Renal pelvis (tissue), 12 donors: ENCODE results near the gene BMX. TPM values are rescaled to one million over a fixed set of nuclear protein-coding genes. Genes with fewer than 3 reads are reported as not detected.

Experiments
- DNase-seq: peaks from one replicate; pipeline ENCODE4 v3.0.0-alpha.2; 2013
- long read RNA-seq, 16 experiments: transcript quantifications; one replicate each; lab custom pipeline, GENCODE V29; 2026
- polyA plus RNA-seq, 3 donors: library from polyadenylated mRNA; unstranded; fragments of 120-200 nt; gene quantifications; one replicate each; pipeline ENCODE4 v1.2.1, GENCODE V29; 2013; ENCODE audit not compliant: insufficient read length in 3 of 3

Gene BMX
- under 1 TPM; 0.21 to 0.80 (median 0.34) TPM for polyA plus RNA-seq
- long read RNA-seq, donor 1, partial matches to known transcripts: 0 of 14 reads
- long read RNA-seq, donor 1, other reads (novel, unspliced or antisense): 14 of 14 reads
- long read RNA-seq, donor 2, partial matches to known transcripts: 26 of 32 reads
- long read RNA-seq, donor 2, other reads (novel, unspliced or antisense): 6 of 32 reads
- long read RNA-seq, donor 3, partial matches to known transcripts: 6 of 6 reads
- long read RNA-seq, donor 3, other reads (novel, unspliced or antisense): 0 of 6 reads
- long read RNA-seq, donor 4: 0 reads
- long read RNA-seq, donor 5: 0 reads
- long read RNA-seq, donor 6, partial matches to known transcripts: 7 of 15 reads
- long read RNA-seq, donor 6, other reads (novel, unspliced or antisense): 8 of 15 reads
- long read RNA-seq, donor 7, partial matches to known transcripts: 23 of 23 reads
- long read RNA-seq, donor 7, other reads (novel, unspliced or antisense): 0 of 23 reads
- long read RNA-seq, donor 8: 0 reads
- long read RNA-seq, donor 9, partial matches to known transcripts: 5 of 18 reads
- long read RNA-seq, donor 9, other reads (novel, unspliced or antisense): 13 of 18 reads
- long read RNA-seq, donor 10: 0 reads
- long read RNA-seq, donor 11: 0 reads
- long read RNA-seq, donor 12, partial matches to known transcripts: 11 of 21 reads
- long read RNA-seq, donor 12, other reads (novel, unspliced or antisense): 10 of 21 reads
- long read RNA-seq, donor 13: 0 reads
- long read RNA-seq, donor 14, partial matches to known transcripts: 18 of 23 reads
- long read RNA-seq, donor 14, other reads (novel, unspliced or antisense): 5 of 23 reads
- long read RNA-seq, donor 15, partial matches to known transcripts: 174 of 188 reads
- long read RNA-seq, donor 15, other reads (novel, unspliced or antisense): 14 of 188 reads
- long read RNA-seq, donor 16: 0 reads

DNA sequence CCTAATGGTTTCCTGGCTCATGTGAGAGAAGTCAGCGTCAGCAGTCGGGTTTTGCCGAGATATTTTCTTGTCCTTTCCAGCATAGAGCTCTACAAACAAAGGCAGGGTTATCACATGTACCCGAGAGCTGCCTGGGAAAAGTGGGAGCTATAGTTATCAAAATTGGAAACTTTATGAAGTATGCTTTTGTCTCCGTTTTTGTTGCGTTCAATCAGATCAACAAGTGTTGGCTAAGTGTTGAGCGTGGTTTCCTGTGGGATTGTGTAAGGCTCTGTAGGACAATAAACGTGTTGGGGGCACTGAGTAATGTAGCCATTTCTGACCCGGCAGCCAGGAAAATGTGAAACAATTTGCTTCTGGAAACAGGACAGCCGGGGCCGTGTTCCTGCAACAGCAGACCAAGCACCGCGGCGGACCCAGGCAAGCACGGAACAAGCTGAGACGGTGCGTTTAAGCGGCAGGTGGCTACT lies at the start of gene BMX:
BMX (plus strand) TSS at position 311 of the 470 bp plus-strand sequence. CDS start 7,547 bp downstream, outside the sequence.
- no peak for DNase-seq

DNA sequence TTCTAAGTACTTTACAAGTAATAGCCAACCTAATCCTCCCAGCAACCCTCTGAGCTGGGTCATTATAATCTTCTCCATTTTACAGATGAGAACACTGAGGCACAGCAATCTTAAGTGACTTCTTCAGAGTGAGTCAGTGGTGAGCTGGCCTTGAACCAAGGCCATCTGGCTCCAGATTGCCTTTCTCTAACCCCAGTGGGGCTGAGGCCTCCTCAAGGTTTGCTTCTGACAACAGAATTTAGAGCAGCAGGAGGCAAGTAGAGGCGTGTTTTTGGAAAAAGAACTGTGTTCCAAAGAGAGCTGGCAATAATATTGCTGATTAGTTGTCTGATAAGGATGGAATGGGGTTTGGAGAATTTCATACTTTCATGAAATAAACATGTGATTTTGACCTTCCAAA lies 48.7 kb upstream of the BMX start:
- DNase-seq: no peak

DNA sequence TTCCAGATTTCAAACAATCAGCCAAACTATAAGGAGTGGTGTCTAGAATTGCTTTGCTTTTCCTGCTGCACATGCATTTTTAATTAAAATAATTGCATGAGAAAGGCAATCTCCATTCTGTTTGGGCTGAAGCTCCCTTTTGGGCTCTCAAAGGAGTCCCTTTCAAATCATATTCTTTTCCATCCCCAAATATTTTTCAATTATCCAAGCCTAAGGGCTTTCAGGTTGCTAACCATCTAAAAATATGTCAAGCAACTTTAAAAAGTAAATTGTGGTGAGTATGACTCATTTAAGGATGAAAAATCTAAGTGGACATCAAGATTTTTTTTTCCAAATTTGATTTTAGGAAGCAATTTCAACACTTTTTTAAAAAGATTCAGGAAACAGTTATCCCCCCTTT lies 35.9 kb upstream of the BMX start:
- no peak for DNase-seq

DNA sequence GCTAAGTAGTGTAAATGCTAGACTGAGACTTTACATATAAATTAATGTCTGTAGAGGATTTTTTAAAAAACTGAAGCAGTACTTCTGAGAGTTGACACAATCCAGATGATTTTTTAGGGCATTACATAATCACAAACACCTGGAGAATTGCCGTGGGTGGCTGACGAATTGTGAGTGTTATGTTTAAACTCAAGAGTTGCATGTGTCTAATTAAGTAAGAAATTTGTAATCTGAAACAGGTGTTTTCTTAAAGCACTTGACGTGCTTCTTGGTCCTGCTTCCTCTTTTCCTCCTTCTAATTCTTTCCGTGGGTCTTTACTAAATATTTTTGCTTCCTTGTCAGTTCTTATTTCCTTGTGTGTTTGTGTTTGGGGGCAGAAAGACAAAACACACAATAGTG lies 35.3 kb upstream of the BMX start:
- DNase-seq: no peak

DNA sequence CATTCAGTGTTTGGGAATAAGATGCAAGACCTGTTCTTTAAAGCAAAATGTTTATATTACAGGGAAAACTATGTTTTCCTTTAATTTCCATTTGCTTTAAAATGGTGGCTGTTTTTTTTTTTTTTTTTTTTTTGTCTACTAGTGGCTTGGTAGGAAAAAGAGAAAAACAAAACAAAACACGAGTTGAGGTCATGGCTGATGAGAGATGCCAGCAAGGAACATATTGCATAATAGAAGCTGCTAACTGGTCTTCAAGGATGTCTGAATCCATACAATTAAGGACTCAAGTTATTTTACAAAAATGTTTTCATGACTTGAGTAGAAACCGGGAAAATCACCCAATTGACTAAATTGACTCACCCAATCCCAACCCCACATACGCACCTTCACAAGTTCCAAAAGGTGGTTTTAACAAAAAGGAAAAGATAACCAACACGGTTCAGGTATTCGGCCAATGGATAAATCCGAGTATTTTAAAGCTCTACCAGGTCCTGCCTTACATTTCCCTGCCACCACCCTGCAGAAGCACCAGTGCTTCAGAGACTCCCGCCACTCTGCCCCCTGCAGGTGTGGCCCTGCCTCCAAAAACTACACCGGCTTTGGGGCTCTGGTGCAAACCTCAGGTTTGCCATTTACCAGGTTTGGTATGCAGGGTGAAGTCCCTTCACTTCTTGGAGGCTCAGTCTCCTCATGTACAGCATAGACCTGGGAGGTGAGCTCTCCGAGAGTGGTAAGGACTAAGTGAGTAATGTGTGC lies 34.5 kb upstream of the BMX start:
- no peak for DNase-seq

DNA sequence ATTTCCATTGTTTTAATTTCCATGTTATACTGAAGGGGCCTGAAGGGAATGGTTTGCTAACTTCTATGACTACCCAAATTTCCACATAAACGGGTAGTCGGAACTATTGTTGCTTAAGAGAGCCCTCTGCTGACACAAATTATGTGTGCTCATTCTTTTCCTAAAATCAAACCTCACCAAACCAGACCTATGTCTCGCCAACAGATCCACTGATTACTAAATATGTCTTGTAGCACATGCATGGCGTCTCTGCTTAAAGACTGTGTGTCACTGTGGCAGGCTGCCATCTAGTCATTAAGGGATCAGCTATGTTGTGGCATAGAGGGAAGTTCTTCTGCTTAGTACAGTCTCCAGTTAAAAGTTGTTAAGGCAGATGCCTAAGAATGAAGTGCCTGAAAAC lies 32.6 kb upstream of the BMX start:
- peak; percentile 24 for DNase-seq

DNA sequence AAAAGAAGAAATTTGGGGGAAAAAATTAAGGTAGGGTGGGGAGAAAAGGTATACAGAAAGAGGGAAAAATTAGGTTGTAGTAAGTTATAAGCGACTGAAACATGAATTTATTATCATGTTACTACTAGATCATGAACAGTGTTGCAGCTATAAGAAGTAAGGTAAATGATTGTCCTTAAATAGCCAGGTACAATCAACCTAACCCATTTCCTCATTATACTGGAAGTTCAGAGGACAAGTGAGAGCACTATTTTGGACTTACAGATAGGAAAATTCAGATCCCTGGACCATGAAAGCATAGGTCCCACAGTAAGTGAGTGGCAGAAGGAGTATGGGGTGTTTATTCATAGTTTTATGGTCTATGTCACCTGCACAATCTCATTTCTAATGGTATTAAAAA lies 31.0 kb upstream of the BMX start:
- no peak for DNase-seq

DNA sequence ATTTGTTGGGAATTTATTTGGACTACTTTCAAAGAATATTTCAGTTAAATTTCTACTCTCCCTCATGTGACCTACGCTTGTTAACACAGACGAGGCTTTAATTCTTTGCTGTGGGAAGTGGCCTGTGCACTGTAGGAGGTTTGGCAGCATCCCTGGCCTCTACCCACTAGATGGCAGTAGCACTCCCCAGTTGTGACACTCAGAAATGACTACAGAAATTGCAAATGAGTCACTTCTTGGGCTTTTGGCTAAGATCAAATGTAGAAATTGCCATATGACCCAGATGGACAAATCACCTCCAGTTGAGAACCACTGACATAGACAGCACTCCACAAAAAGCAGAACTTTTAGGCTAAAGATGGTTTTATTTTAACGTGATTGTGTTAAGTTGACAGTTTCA lies 29.6 kb upstream of the BMX start:
- peak; percentile 28 for DNase-seq

DNA sequence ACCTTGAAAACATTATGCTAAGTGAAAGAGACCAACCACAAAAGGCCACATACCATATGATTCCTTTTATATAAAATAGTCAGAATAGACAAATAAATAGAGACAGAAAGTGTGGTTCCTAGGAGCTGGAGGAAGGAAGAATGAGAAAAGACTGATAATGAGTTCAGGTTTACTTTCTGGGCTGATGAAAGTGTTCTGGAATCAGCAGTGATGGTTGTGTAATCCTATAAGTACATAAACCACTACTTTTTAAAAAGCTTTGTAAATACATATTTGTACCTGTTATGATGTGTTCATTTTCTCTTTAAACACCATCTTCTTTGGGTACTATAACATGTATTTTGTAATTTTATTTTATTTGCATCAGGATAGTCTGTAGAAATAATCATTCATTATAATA lies 28.1 kb upstream of the BMX start:
- no peak for DNase-seq

DNA sequence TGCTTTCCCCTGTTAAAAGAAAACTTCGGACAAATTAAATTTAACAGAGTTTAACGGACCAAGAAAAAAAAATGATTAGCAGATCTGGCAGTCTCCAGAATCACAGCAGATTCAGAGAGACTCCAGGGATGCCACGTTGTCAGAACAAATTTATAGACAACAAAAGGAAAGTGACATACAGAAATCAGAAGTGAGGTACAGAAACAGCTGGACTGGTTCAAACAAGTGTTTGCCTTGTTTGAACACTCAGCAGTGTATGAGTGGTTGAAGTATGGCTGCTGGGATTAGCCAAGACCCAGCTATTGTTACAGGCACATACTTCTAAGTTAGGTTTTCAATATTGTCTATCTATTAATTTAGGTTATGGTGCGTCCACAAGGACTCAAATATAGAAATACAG lies 26.6 kb upstream of the BMX start:
- no peak for DNase-seq

DNA sequence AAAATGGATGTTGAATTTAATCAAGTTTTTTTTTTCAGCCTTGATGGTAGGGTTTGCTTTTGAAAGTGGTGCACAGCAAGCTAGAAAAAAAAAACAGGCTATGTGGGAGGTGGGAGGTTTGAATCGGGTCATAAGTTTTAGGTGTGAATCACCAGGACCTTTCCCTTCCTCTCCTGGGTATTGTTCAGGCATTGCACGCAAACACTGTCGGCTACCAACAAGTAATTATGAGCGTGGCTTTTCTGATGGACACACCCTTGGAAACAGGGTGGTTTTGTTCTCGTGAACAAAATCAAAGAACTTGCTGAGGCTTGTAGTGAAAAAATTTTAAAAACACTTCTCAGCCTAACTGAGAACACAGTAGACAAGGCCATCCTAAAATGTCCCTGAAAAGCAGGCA lies 25.6 kb upstream of the BMX start:
- no peak for DNase-seq

DNA sequence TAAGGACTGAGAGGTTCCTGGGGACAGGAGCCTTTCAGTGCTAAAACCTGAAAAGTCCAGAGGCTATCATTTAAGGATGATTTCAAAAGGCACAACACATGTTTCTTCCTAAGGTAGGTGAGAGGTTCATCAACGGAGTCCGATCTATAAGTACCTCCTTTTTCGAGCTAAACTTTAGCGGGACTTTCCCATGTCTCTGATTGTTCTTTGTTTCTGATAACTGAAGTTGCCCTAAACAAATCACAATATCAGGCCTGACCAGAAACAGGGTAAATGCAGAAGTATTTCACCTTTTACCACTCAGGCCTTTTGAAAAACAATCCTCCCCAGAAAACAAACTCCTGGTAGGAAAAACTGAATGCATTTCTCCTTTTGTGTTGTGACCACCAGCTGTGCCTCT lies 25.1 kb upstream of the BMX start:
- no peak for DNase-seq

DNA sequence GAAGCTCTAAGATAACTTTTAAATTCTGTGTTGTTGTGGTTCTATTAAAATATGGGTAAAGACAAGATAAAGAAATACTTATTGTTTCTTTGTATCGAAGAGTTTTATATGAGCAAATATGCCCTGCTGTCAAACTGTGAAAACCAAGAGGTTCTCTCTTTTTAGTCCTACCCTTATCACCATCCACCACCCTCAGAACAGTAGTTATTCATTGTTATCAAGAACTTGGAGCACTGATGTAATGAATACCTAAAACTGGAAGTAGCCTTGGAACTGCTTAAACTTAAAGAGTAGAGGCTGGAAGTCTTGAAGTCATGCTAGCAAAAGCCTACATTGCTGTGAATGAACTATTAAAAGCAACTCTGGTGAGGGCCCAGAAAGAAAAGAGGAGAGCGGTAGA lies 16.7 kb upstream of the BMX start:
- DNase-seq: no peak

DNA sequence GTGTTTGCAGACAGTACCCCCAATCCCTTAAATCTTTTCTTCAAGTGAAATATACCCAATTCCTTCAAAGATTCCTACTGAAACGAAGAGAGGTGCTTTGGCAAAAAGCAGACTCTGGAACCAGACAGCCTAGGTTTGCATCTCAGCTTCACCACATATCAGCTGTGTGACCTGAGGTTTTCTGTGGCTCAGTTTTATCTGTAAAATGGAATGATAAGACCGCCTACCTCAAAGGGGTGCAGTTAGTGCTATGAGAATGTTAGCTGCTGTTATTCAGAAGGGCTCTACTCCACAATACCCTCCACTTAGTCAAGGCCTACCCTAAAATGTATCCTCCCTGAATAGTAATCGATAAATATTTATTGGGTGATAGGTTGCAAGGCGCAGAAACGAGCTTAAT lies 8.1 kb upstream of the BMX start:
- DNase-seq: no peak

DNA sequence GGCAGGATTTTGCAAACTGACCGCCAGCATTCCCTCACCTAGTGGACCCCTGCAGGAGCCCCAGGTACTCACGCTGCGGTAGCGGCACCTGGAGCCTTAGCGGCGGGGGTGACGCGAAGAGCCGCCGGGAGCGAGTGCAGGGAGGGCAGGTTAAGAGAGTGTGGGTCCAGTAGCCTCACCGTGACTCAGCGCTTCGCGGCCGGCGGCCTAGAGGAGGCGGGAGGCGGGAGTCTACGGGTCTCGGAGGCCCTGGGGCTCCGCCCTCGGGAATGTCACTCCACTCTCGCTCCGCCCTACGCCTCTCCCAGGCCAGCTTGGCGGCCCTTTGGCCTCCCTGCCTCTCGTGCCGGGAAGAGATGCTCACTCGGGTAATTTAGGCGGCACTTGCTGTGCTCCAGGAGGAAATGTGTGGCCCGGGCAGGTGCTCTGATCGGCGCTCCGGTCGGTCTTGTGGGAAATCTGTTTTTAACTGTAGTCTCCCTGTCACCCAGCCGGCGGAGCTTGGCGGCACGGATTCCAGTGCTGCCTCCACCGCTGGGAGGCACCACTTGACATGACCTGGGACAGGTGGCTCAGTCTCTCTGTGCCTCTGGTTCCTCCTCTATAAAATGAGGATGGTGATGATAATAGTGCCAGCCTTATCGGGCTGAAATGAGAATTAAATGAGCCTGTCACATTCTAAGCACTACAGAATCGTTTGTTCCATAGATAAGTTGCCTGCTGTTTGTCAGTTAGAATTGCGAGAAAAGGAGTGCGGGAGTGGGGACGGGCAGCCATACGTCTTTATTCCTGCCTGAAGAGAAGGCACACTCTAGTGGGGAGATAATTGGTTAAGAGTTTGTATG lies 7.3 kb upstream of the BMX start, which contains the start of gene PIR:
PIR (minus strand) TSS at position 216 of the 845 bp plus-strand sequence. CDS start 2,076 bp downstream, outside the sequence.
- peak; percentile 64 for DNase-seq

DNA sequence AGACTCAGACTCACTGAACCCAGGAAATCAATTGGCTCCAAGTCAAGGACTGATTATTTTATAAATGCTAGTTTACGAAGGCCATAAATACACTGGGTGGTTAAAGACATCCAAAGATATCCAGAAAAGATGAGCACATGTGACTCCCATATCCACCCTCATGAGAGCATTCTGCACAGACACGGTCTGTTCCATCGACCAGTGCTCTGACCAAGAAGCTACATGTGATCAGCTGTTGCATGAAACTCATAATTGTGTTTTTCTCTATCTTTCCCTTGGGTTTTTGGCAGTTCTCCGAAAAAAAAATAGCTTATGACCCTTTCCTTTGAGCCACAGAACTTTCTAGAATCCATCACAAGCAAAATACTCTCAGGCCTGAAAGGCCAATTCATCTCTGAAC lies 4.8 kb upstream of the BMX start:
- no peak for DNase-seq

DNA sequence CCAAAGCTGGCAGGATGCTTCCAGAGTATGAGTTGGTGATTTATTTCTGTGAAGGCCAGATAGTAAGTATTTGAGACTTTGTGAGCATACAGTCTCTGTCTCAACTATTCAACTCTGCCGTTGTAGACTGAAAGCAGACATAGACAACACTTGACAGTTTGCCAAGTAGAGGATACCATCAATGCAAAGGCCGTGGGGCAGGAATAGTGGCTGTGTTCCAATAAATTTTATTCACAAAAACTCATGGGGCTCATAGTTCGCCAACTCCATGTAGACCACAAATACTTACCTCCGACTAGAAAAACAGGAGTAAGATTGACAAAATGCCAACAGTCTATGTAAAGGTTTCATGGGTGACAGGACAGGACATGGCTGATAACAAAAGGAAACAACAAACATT lies 3.8 kb upstream of the BMX start:
- DNase-seq: no peak

DNA sequence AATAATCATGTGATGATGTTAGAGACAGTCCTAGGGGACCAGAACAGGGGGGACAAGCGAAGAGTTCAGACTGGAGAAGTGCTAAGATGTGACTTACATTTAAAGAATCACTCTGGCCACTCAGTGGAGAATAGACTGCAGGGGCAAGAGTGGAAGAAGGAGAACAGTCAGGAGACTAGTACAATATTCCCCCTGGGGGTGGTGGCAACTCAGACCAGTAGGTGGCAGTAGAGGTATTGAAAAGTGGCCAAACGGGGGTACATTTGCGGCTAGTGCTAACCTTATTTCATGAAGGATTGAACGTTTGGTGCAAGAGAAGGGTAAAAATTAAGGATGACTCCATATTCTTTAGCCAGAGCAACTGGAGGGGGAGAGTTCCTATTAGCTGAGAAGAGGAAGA lies 2.7 kb upstream of the BMX start:
- peak; percentile 27 for DNase-seq

DNA sequence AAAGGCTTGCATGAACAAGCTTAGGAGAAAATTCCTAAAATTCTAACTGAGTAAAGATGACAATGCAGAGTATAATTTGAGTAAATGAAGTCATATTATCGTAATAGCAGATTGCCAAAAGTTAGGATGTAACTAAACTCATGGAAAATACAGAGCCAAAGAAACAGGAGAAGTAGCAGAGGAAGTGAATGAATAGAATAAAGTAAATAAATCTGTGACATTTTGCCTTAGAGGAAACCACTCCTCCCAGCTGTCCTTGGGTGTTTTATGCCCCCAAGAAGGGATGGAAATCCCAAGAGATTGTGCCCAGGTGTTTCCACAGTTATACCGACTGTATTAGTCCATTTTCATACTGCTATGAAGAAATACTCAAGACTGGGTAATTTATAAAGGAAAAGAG lies 1.9 kb upstream of the BMX start:
- DNase-seq: no peak

DNA sequence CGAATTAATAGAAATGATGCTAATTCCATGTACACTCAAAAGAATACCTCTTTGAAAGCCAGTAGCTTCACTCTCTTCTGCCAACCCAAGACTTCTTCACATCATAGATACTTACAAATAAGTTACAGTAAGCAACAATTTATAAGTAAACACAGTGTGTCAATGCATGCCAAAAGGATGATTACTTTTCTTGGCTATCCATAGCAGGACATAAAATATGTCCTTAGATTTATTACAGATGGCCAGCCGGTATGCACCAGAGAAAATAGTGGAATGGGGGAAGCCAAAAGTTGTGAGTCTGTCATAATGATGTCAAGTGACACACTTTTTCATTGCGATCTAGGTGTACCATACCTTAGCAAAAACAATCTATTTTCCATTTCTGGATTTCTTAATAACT lies 631 bp upstream of the BMX start:
- DNase-seq: no peak

DNA sequence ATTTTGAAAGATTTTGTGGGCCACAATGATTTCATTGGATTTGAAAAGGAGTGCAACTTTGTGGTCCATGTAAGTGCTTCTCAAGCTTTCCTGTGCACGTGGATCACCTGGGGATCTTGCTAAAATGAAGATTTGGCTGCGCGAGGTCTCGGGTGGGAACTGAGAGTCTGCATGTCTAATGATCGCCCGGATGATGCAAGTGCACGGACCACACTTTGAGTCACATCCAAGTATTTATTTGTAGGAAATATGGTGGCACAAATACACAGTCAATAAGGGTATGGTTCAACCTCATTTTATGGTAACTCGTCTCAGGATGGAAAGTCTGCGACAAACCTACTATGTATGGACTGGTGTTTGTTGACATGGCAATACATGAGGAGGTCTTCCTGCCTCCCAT lies 899 bp downstream of the BMX start:
- DNase-seq: no peak
